GM19452 (cell line): ENCODE results near the gene CCDC17.

ENCODE experiments used
- ATAC-seq: cut with Tn5 transposase; IDR thresholded peaks from one replicate; pipeline ENCODE4 v1.9.1; 2021; ENCODE audit not compliant: unreplicated experiment

CCDC17 gene

DNA sequence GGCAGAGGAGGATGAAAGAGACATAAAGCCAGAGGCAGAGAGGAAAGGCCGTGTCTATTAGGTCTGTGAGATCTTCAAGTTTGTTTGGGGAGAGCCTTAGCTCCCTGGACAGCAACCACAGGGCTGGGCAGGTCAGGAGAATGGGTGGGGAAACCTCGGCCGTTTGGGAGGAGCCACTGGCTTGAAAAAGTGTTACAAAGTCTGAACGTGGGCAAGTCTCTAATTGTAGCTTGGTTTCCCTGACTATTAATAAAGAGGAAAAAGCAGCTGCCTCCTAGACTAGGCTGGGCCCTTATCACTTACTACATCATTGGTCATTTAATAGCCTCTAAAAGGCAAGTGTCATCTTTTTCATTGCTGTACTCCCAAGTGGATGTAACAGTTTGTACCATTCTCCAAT is at the start of gene CCDC17:
CCDC17 (minus strand) TSS at position 83 of the 400 bp plus-strand sequence. CDS start 145 bp downstream, outside the sequence.
- no peak for ATAC-seq

DNA sequence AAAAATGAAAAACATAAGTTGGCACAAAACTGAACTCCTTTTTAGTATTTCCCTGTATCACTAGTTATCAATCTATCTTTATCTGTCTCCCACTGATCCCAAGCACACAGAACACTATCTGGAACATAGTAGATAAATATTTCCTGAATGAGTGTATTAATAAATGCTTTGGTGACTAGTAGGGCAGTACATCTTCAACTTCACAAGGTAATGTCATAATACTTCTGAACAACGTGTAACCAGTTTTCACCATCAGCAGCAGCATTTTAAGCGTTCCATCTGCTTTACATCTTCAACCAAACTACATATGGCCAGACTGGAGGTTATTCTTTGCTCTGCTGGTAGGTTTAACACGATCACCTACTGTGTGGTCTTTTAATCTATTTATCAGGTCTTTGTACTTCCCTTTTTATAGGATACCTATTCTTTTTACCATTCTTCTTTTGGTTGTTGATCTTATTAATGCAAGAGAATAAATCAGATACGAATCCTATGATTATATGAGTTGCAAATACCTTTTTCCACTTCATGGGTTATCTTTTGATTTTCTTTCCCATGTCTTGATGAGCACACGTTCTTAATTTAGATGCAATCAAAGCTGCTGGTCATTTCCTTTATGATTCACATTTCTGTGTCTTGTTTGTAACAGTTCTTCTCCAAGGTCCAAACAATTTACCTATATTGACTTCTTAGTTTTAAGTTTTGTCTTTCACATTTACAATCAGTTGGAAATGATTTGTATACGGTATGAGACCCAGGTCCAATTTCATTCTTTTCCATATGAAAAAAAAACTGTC is 46.2 kb upstream of the CCDC17 start:
- no peak for ATAC-seq

DNA sequence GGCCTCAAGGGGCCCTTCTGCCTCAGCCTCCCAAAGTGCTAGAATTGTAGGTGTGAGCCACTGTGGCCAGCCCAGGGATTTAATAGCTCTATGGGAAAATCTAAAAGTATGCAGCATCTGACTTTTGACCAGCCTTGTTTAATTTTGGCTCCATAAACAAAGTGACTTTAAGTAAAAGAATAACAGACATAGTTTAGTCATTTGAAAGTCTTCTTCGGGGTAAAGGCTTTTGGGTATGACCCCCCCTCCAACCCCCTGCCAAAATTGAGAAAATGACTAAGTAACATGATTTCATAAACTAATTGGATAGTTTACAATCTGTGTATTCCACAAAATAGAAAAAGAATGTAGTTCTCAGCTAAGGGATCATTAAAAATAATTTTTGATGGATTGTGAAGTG is 45.5 kb upstream of the CCDC17 start:
- no peak for ATAC-seq

DNA sequence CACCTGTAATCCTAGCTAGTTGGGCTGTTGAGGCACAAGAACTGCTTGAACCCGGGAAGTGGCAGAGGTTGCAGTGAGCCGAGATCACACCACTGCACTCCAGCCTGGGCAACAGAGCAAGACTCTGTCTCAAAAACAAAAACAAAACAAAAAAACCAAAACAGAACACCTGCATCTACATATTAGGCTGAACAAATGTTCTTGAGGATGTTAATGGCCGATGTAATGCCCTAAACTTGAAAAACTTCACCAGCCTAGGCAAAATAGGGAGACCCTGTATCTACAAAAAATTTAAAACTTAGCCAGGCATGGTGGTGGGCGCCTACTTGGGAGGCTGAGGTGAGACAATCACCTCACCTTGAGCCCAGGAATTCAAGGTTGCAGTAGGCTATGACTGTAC is 44.7 kb upstream of the CCDC17 start:
- no peak for ATAC-seq

GRCh38 chr1:45667321-45668111 is 43.7 kb upstream of the CCDC17 start:
- ATAC-seq = no peak

GRCh38 chr1:45666836-45667235 is 43.0 kb upstream of the CCDC17 start:
- no peak for ATAC-seq

DNA sequence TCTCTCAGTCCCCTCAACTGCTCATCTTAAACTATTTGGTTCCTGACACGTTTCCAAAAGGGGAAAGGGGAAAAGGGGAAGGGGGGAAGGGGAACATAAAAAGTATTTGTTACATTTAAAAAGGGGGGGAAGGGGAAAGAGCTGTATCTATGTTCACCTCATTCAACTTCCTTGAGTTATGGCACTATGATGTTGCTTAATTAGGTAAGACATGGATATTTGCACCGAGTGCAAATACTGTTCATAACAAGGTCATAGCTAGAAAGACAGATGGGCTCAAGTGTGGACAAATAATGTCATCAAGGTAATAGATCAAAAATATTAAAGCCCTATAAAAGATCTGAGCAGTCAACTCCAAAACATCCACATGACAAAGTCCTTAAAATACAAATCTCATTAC is 36.5 kb upstream of the CCDC17 start:
- ATAC-seq = no peak

GRCh38 chr1:45659222-45659621 is 35.4 kb upstream of the CCDC17 start:
- ATAC-seq = no peak

DNA sequence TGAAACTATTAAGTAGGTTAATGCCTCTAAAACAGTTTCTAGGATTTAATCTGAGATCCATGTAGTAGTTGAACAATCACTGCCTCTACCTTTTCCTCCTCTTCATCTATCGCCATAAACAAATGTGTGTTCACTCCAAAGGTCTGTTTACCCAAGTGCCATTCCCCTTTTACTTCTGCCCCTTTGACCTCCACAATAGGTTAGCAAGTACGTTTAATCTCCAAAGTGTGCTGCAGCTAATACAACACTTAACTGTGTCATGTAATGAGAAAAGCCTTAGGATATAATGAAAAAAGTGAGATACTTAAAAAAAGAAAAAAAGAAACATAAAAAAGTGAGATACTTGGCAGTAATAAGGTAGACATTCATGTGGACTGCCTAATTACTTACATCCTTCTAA is 34.3 kb upstream of the CCDC17 start:
- no peak for ATAC-seq

DNA sequence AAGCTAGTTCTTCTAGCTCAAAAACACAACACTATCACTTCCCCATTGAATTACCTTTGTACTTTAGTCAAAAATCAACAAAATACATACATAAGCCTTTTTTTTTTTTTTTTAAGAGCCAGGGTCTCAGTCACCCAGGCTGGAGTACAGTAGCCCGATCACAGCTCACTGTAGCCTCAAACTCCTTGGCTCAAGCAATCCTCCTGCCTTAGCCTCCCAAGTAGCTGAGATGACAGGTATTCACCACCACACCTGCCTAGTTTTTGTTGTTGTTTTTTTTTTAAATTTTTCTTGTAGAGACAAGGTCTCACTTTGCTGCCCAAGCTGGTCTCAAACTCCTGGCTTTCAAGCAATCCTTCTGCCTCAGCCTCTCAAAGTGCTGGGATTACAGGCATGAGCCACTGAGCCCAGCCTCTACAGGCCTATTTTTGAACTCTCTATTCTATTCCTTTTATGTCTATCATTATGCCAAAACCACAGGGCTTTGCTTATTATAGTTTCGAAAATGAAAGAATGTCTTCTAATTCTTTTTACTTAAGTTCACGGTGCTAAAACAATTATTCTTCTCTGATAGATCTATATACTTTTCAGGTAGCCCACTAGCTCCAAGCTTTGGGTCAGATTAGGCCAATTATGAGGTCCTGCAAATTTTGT is 32.8 kb upstream of the CCDC17 start:
- no peak for ATAC-seq

DNA sequence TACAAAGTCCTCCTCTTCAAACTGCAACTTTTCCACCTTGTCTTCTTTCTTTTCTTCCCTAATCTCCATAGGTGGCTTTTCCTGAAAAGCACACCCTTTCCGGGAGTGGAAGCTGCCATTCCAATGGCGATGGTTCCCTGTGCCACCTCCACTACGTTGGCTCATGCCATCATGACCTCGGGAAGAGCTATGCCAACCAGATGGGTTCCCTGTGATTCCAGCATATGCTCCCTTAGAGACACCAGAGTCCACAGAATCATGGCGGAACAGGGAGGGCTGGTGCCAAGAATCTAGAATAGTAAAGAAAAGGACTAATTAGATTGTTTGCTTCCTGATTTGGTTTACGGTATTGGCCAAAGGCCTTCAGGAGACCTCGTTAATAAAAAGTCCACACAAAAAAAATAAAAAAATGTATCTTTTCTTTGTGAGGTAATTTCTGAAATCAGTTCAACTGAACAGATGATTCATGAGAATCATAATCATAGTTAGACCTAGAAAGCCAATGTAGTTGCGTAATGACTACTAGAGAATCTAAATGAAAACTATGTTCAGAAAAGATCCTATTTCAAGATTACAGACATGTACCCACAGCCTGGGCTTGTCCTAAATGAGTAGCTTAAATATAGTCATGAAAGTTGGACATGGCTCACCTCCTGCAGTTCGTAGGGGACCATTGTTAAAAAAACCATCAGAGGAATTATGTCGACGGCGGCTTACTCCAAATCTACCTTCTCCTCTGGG is 30.9 kb upstream of the CCDC17 start:
- no peak for ATAC-seq

GRCh38 chr1:45647248-45648021 is 23.6 kb upstream of the CCDC17 start:
- ATAC-seq = no peak

DNA sequence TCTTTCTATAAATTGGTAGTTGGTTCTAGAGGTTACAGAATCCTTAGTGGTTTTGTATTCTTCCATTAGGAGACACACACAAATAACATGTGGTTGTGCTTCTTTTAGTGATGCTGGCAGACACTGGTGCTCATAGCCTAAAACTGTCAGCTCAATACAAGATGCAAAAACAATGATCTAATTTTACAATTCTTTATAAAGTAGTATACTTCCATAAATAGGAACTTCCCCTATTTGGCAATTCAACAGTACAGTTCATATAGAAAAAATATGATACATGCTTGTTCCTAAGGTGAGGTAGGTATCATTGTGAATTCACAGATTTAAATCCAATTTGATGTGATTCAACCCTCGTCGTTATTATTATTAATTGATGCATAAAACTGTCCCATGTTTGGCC is 20.8 kb upstream of the CCDC17 start:
- ATAC-seq = no peak

DNA sequence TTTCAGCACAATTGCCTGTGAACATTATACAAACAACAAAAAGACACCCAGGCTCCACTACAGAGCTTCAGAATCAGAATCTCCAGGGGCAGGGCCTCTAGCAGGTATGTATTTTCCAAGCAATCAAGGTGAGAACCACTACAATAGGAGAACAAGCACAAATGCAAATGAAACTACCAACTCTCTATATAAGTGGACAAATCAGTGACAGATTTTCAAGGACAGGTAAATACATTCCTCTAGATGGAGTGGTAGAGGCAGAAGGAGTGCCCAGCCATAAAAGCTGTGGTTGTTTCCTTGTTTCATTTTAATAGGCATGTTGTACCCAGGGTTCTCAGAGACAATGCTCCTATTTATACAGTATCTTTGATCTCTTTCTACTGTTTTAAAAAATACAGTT is 20.1 kb upstream of the CCDC17 start:
- ATAC-seq = no peak

GRCh38 chr1:45643321-45643720 is 19.5 kb upstream of the CCDC17 start:
- ATAC-seq = no peak

GRCh38 chr1:45640293-45640692 is 16.4 kb upstream of the CCDC17 start:
- ATAC-seq = no peak

DNA sequence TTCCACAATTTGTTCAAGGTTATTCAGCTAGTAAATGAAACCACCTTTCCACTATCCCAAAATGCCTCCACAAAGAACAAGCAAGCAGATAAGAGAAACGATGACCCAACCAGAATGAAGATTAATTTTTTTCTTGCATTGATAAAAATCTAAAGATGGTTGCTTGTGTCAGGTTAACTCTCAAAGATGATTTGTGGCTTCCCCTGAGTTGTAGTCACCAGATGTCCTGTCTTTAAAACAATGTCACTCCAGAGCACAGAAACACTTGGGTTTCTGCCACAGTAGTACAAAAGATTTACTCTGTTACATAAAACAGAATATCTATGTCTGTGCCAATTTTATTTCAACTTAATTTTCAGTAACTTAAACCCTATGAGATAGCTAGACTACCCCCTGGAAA is 11.4 kb upstream of the CCDC17 start:
- ATAC-seq = no peak

- no peak for ATAC-seq
Measured at GRCh38 chr1:45630429-45630828, 6.6 kb upstream of the CCDC17 start.

DNA sequence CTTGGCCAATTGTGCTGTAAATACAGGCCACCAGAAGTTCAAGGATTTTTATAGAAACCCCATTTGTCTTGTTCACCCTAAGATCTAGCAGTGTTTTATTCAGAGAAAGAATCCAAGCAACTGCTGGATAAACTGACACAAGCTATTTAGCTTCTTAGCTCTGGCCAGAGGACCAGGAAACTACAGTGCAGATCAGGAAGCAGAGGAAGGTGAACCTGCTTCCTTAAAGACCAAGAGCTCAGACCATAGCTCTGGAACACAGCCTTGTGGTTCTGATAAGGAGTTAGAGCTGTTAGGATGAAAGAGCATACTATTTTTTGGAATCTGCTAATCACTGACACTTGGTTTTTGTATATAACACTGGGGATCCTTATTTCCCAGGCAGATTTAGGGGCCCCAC is 5.2 kb upstream of the CCDC17 start:
- ATAC-seq = no peak
